Lower leg skin (tissue), 3 donors: ENCODE measurements around the gene VASH1.

Experiments
- CTCF ChIP-seq, 3 donors: fragments of 450-650 bp; IDR thresholded peaks; one replicate each; pipeline ENCODE4 v1.5.1; 2016; ENCODE audit warnings: antibody characterized with exemption in 3 of 3, mild to moderate bottlenecking in 3 of 3, moderate library complexity in 2 of 3
- POLR2A ChIP-seq, 2 donors: fragments of 450-650 bp; IDR thresholded peaks; one replicate each; pipeline ENCODE4 v1.6.1; 2016 to 2017; ENCODE audit warnings: antibody characterized with exemption in 2 of 2, mild to moderate bottlenecking in 1 of 2, moderate library complexity in 1 of 2

GRCh38 chr14:76811561-76811960, 50.3 kb downstream of the VASH1 start:
- TF ChIP-seq CTCF (IDR thresholded peaks at IDR 0.05): no peak
- TF ChIP-seq POLR2A (IDR thresholded peaks at IDR 0.05): no peak
